HCT116 (cell line): Measurements from ENCODE around the gene PYGB. TPM values are rescaled to one million over a fixed set of nuclear protein-coding genes. Genes with fewer than 3 reads are reported as not detected.

ENCODE experiments used
- ATAC-seq: fragments of 200-7000 bp; cut with Tn5 transposase; 2 replicates; pipeline ENCODE4 v1.9.1; 2020; ENCODE audit warnings: mild to moderate bottlenecking, moderate library complexity
- BruUV-seq: library from RNA; stranded (reverse); fragments of 400-500 nt; replicated peaks from 2 replicates; lab custom pipeline; 2021; lab: Mats Ljungman, UMichigan
- CTCF ChIA-PET: fragments of 300-600 bp; sonication (Branson Sonifier 250); formaldehyde crosslinking; loops from one replicate; lab custom pipeline; 2021; ENCODE audit warnings: antibody characterized with exemption; lab: Charles Lee
- POLR2A ChIA-PET: fragments of 300-600, 350-600 bp; sonication (Branson Sonifier 250); formaldehyde crosslinking; loops from one replicate; lab custom pipeline; 2021; ENCODE audit warnings: antibody characterized with exemption; lab: Charles Lee
- RAD21 ChIA-PET, 2 experiments: fragments of 300-600 bp; sonication (Branson Sonifier 250); formaldehyde crosslinking; loops; one replicate each; lab custom pipeline; 2023; ENCODE audit warnings: low total read pairs in 2 of 2; ENCODE audit not compliant: uncharacterized antibody in 2 of 2, unreplicated experiment in 2 of 2, low non-redundant PET in 1 of 2; lab: Charles Lee
- DNase-seq: peaks from one replicate; pipeline ENCODE4 v3.0.0-alpha.2; 2010; ENCODE audit warnings: low read depth, low spot score
- H2AFZ ChIP-seq: fragments of 200-600 bp; shearing (Covaris generic), sonication (generic); 2 replicates; pipeline ENCODE4 v1.6.1; 2017; ENCODE audit warnings: low read depth, mixed run types, mixed read lengths, antibody characterized with exemption, low read length; ENCODE audit not compliant: poor library complexity, severe bottlenecking
- H3K27ac ChIP-seq: 2 replicates; pipeline ENCODE4 v1.5.1; 2012; ENCODE audit warnings: low read depth, low read length
- H3K27me3 ChIP-seq: fragments of 200-600 bp; sonication (generic); 2 replicates; pipeline ENCODE4 v1.6.1; 2016; ENCODE audit warnings: mixed run types, low read length, mixed read lengths; ENCODE audit not compliant: insufficient read depth
- H3K36me3 ChIP-seq, 2 experiments: fragments of 200-500 bp in 1 of 2; fragments of 200-600 bp in 1 of 2; sonication (Bioruptor generic) in 1 of 2; sonication (generic) in 1 of 2; 2 replicates each; pipeline versions ENCODE4 v1.5.1 to v1.6.1; 2014 to 2016; ENCODE audit warnings: low read length in 2 of 2, inconsistent platforms in 1 of 2, mixed read lengths in 1 of 2, mixed run types in 1 of 2; ENCODE audit not compliant: insufficient read depth in 2 of 2, control insufficient read depth in 1 of 2
- H3K4me1 ChIP-seq, 2 experiments: fragments of 200-600 bp in 1 of 2; sonication (generic) in 1 of 2; 2 replicates each; pipeline versions ENCODE4 v1.5.1 to v1.6.1; 2012 to 2017; ENCODE audit warnings: low read length in 2 of 2, inconsistent platforms in 1 of 2, mild to moderate bottlenecking in 1 of 2, mixed read lengths in 1 of 2, mixed run types in 1 of 2, moderate library complexity in 1 of 2; ENCODE audit not compliant: insufficient read depth in 2 of 2, control insufficient read depth in 1 of 2
- H3K4me2 ChIP-seq: fragments of 200-600 bp; sonication (generic); 2 replicates; pipeline ENCODE4 v1.6.1; 2017; ENCODE audit warnings: mixed run types, low read length, mixed read lengths
- H3K4me3 ChIP-seq, 2 experiments: fragments of 200-600 bp in 1 of 2; sonication (generic) in 1 of 2; replicated peaks in 1 of 2; 2 replicates each; pipeline ENCODE4 v1.5.1; 2011 to 2016; ENCODE audit warnings: low read length in 2 of 2, control low read depth in 1 of 2, low read depth in 1 of 2, mild to moderate bottlenecking in 1 of 2, mixed read lengths in 1 of 2, mixed run types in 1 of 2
- H3K79me2 ChIP-seq: fragments of 200-600 bp; sonication (generic); 2 replicates; pipeline ENCODE4 v1.6.1; 2017; ENCODE audit warnings: mild to moderate bottlenecking, mixed run types, low read length, moderate library complexity, mixed read lengths; ENCODE audit not compliant: insufficient read depth
- H3K9ac ChIP-seq: fragments of 200-600 bp; sonication (generic); 2 replicates; pipeline ENCODE4 v1.6.1; 2016; ENCODE audit warnings: low read length, mixed read lengths
- H3K9me2 ChIP-seq: fragments of 200-600 bp; sonication (generic), shearing (Covaris generic); 2 replicates; pipeline ENCODE4 v1.6.1; 2017; ENCODE audit warnings: mixed run types, mild to moderate bottlenecking, moderate library complexity; ENCODE audit not compliant: insufficient read depth
- H3K9me3 ChIP-seq, 2 experiments: fragments of 200-500 bp in 1 of 2; fragments of 200-600 bp in 1 of 2; sonication (Bioruptor generic) in 1 of 2; sonication (generic) in 1 of 2; 2 replicates each; pipeline ENCODE4 v1.6.1; 2014 to 2017; ENCODE audit warnings: low read length in 2 of 2, mixed read lengths in 2 of 2, inconsistent platforms in 1 of 2, low read depth in 1 of 2, mild to moderate bottlenecking in 1 of 2, mixed run types in 1 of 2, moderate library complexity in 1 of 2; ENCODE audit not compliant: control insufficient read depth in 1 of 2, insufficient read depth in 1 of 2
- H4K20me1 ChIP-seq: fragments of 200-600 bp; sonication (generic), shearing (Covaris generic); 2 replicates; pipeline ENCODE4 v1.6.1; 2017; ENCODE audit warnings: mixed run types, mild to moderate bottlenecking, moderate library complexity; ENCODE audit not compliant: insufficient read depth
- ATF3 ChIP-seq: IDR thresholded peaks from 2 replicates; pipeline ENCODE4 v1.6.1; 2012
- CEBPB ChIP-seq: IDR thresholded peaks from 2 replicates; pipeline ENCODE4 v1.6.1; 2012; ENCODE audit warnings: low read depth
- EGR1 ChIP-seq: IDR thresholded peaks from 2 replicates; pipeline ENCODE4 v1.6.1; 2012; ENCODE audit warnings: low read depth
- ELF1 ChIP-seq: IDR thresholded peaks from 2 replicates; pipeline ENCODE4 v1.6.1; 2012; ENCODE audit warnings: low read depth, borderline replicate concordance
- JUND ChIP-seq: IDR thresholded peaks from 2 replicates; pipeline ENCODE4 v1.6.1; 2012
- SIN3A ChIP-seq: IDR thresholded peaks from 2 replicates; pipeline ENCODE4 v1.6.1; 2012; ENCODE audit warnings: low read depth
- SP1 ChIP-seq: IDR thresholded peaks from 2 replicates; pipeline ENCODE4 v1.6.1; 2012; ENCODE audit warnings: low read depth
- SRF ChIP-seq: IDR thresholded peaks from 2 replicates; pipeline ENCODE4 v1.6.1; 2012; ENCODE audit warnings: low read depth
- TCF7L2 ChIP-seq: IDR thresholded peaks from 2 replicates; pipeline ENCODE4 v1.7.0; 2011; ENCODE audit warnings: borderline replicate concordance, inconsistent platforms; ENCODE audit not compliant: insufficient read depth, insufficient read length; ENCODE audit errors: extremely low read depth
- ZBTB33 ChIP-seq: IDR thresholded peaks from 2 replicates; pipeline ENCODE4 v1.6.1; 2011; ENCODE audit warnings: mild to moderate bottlenecking, low read length, moderate library complexity; ENCODE audit not compliant: insufficient replicate concordance; ENCODE audit errors: extremely low read depth
- ZFX ChIP-seq: fragments of 450-650 bp; IDR thresholded peaks from 2 replicates; pipeline ENCODE4 v1.6.1; 2017
- ZNF274 ChIP-seq: fragments of 200-500 bp; sonication (Bioruptor generic); IDR thresholded peaks from 2 replicates; pipeline ENCODE4 v1.6.1; 2014; ENCODE audit warnings: mild to moderate bottlenecking, low read depth, low read length, inconsistent platforms
- intact Hi-C: fragments of 100-400 bp; cut with micrococcal nuclease; formaldehyde crosslinking; loops from 2 replicates; pipeline ENCODE4 v1.10.0; 2022
- total RNA-seq: library from RNA; stranded (reverse); gene quantifications from one replicate; pipeline ENCODE4 v1.2.1, GENCODE V29; 2021; ENCODE audit not compliant: unreplicated experiment

Gene PYGB
- total RNA-seq, 1 experiment from 2014 or later: 87.8 TPM

GRCh38 chr20:25215521-25215920, 32.4 kb upstream of the PYGB start:
- H3K4me3 ChIP-seq: no peak overlapping the region
- H3K9ac ChIP-seq: no peak overlapping the region
- ATAC-seq (no peak), DNase-seq (no peak)
- H3K27ac ChIP-seq: no peak overlapping the region
- intact Hi-C loops: no loop called here
- H3K9me3 ChIP-seq: no peaks in the 10 kb centered on the region
- TF ChIP-seq ELF1: no peak
- no peak for TF ChIP-seq ZBTB33
- no peak for TF ChIP-seq EGR1
- no peak for TF ChIP-seq SIN3A
- TF ChIP-seq ATF3: no peak
- no peak for TF ChIP-seq CEBPB
- no peak for TF ChIP-seq SP1
- TF ChIP-seq ZNF274: no peak
- TF ChIP-seq ZFX: no peak
- no peak for TF ChIP-seq JUND
- no peak for TF ChIP-seq TCF7L2
- TF ChIP-seq SRF: no peak
- ChIA-PET POLR2A (no interaction called here), RAD21 (no interaction called here), CTCF (no interaction called here)
- no TSS peak for BruUV-seq
- no peaks in the 10 kb centered on the region for H3K4me1 ChIP-seq
- H3K79me2 ChIP-seq: no peaks in the 10 kb centered on the region
- no peaks in the 10 kb centered on the region for H4K20me1 ChIP-seq
- peaks cover 19 to 23% of the 10 kb centered on the region in 2 experiments for H3K36me3 ChIP-seq
- H3K4me2 ChIP-seq: no peak overlapping the region
- H3K9me2 ChIP-seq: no peaks in the 10 kb centered on the region
- H3K27me3 ChIP-seq: no peaks in the 10 kb centered on the region
- H2AFZ ChIP-seq: no peak overlapping the region
